ENCODE results near the gene THSD4.

THSD4 gene

GRCh38 chr15:71515375-71516186 lies 400.3 kb downstream of the THSD4 start:
- DNase-seq: no peak

DNA sequence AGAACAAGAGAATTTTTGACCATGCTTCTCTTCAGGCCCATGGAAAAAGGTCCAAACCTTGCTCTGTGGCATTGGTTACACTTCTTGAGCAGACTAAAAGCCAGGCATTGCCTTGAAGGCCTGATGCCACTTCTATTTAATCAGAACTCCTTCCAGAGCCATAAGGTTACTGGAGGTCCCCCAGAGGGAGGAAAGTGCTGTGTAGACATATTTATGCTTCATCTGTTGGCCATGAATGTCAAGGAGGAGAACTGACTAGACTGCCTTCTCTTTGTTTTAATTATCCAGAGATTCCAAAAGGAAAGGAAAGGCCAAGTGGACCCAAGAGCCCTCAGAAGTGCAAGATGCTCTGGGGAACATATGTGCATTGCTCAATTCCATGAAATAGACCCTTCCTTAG lies 402.5 kb downstream of the THSD4 start:
- no peak for DNase-seq

DNA sequence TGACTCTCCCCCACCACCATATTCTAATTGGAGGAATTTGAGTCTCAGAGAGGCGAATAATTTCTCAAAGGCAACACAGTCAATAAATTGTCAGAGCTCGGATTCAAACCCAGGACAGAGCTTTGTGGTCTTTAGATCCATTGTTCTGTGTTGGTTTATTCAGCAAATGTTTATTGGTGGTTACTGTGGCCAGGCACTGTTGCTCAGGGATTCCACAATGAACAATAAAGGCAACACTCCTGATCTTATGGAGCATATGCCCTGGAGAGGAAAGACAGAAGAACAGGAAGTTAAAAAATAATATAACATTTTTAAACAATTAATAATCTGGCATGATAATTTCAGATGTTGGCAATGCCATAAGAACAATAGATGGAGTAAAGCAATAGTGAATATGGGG lies 403.4 kb downstream of the THSD4 start:
- no peak for DNase-seq

- DNase-seq: no peak
Observed at GRCh38 chr15:71526060-71526820, 411.0 kb downstream of the THSD4 start.

DNA sequence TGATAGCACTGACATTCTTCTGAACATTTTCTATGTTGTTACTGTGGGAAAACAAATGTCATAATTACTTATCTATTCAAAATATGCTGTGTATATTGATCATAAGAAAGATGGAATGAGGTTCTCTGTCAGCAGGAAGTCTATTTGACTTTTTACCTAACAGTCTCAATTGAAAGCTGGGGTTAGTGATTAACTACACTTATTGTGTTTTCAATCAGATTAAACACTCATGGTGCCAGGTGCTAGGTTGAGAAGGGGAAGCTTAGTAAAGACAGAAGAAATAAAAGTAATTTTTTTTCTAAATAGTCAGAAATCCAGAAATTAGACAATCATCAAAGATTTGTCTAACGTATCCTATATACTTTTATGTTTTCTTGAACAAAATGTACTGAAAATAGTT lies 414.1 kb downstream of the THSD4 start:
- DNase-seq: no peak

GRCh38 chr15:71530116-71530515 lies 414.8 kb downstream of the THSD4 start:
- no peak for DNase-seq

GRCh38 chr15:71532994-71533393 lies 417.7 kb downstream of the THSD4 start:
- no peak for DNase-seq

DNA sequence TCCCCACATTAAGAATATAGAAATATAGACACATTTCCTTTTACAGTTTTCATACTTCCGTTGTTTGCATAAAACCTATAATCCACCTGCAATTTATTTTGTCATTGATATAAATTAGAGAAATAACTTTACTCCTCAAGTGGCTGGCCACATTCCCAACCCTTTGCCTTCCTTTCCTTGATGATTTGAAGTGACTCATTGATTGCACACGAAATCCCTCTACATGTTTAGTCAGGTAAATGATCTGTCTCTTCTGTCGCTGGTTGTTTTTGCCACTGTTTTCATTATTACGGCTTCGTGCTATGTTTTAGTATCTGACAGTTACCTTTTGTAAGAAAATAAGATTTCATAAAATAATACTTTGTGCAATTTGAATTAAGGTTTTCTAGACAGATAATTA lies 422.9 kb downstream of the THSD4 start:
- DNase-seq: no peak

DNA sequence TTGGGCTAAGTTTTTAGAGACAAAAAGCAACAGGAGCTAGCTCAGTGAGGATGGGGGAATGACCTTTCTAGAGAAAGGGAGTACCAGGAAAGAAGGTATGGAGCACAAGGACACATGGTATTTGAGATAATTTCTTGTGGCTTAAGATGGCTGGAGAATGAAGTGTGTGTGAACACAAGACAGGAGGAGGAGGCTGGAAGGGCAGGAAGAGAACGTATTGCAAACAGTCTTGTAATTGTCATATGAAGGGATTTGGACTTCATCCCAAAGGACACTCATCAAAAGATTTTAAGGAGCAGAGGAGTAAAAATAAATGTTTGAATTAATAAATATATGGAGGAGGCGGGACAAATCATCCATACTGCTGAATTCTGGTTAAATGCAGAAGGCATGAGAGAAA lies 426.5 kb downstream of the THSD4 start:
- no peak for DNase-seq

- DNase-seq: no peak
Observed at GRCh38 chr15:71542836-71543235, 427.6 kb downstream of the THSD4 start.

DNA sequence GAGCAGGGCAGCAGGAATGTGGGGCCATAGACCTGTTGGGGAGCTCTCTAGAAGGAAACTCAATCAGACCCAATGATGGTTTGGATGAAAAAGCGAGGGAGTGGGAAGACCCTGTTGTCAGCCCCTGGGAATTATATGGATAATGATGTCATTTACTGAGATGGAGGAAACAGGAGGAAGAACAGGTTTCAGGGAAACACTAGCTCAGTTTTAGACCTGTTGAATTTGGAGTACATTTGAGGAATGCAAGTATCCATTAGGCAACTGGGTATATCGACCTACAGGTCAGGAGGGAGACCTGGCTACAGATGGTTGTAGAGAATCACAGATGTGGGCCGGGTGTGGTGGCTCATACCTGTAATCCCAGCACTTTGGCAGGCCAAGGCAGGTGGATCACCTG lies 428.1 kb downstream of the THSD4 start:
- no peak for DNase-seq

DNA sequence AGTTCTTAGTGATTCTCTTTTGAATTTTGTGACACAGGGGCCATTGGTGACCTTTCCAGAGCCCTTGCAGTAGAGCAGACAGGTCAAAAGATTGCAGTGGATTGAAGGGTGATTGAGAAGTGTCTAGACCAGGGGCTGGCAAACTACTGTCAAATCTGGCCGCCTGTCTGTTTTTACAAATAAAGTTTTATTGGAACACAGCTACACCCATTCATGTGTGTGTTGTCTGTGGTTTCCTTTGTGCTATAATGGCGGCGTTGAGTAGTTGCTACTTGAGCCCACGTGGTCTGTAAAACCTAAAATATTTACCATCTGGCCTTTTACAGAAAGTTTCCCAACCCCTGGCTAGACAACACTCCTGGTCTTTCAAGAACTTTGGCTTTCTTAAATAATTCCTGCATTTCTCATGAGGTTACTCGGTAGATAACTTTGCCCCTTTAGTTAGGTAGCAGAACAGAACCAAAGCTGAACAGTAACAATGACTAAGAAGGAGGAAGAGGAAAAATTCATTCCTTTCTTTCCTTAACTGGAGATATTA lies 430.0 kb downstream of the THSD4 start:
- DNase-seq: no peak

GRCh38 chr15:71545923-71546322 lies 430.7 kb downstream of the THSD4 start:
- DNase-seq: no peak

GRCh38 chr15:71547011-71547410 lies 431.7 kb downstream of the THSD4 start:
- DNase-seq: no peak

- DNase-seq: no peak
Observed at GRCh38 chr15:71548401-71548807, 433.1 kb downstream of the THSD4 start.

DNA sequence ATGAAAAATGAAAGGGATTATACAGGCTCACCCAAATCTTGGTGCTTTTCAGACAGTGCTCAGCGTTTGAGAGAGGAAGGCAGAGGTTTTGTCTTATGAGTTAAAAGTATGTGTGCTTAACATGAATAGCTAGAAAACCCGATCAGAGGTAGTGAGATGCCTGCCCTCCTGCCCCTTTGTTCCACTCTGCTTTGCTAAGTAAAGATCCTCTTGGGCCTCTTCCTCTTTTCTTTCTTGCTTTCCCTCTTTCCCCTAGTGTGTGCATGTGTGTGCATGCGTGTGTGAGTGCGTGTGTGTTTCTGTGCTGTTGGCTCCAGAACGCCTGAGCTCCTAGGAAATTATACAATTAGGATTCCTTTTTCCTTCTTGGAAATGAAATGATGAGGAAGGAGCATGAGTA lies 433.8 kb downstream of the THSD4 start:
- DNase-seq: no peak

DNA sequence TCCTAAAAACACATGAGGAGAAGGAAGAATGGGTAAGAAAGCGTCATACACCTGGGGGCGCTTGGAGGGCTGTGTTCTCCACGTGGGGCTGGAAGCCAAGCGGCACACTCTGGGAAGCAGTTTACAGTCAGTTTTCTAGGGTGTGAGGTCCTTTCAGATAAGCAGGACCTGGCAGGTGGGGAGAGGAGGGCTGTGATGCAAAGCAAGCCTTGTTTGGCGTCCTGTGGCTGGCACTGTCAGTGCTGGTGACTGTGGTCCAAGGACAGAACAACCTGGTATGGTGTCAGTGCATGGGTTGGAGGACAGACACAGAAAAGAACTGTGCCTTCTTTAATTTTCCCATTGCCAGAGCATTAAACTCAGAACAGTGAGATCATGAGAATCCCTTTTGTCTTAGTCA lies 434.4 kb downstream of the THSD4 start:
- no peak for DNase-seq

DNA sequence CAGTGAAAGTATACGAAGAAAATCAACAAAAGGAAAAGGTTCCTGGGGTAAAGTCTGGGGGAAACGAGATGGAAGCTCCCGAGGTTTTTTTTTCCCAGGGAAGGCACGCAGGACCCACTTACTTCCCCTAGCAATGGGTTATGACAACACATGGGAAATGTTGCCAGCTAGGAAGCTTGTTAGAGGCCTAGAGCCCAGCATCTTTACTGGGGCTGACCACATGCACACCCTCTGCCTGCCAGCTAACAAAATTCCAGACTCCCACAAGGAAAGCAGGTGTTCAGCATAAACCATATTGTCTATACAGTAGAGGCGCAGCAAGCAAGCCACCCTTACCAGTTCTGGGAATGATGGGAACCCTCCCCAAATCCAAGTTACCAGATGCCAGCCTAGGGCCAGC lies 436.3 kb downstream of the THSD4 start:
- DNase-seq: no peak

DNA sequence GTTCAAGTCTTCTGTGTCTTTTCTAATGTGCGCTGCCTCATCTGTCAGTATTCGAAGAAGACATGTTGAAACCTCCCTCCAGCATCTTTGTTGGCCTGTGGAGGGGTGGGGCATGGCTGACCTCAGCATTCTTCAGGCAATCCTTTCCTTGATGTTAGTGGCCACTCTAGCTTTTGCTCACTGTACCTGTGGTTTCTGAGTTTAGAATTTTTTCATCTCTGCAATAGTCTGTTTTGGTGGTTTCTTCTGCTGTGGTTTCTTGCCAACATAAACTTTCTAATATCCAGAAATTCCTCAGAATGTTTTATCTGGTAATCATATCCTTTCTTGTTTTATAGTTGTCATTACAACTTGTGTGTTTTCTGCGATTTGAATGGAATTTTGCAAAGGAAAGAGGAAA lies 443.8 kb downstream of the THSD4 start:
- DNase-seq: no peak

GRCh38 chr15:71559616-71560015 lies 444.3 kb downstream of the THSD4 start:
- no peak for DNase-seq

DNA sequence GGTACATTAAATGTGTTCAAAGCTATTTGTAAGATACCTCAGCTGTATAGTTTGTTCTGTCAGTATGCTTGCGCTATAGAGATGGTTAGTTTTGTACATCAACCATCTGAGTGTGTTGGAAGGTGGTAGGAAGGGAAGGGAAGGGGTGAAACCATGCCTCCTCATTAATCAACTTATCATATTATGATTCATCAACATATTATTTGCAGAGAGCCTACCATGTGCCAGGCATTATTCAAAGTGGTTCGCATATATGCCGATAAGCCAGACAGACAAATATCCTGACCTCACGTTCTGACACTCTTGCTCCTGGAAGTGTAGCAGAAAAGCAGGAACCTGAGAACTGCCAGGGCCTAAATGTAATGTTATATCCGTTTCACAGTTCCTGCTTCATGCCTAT lies 447.0 kb downstream of the THSD4 start:
- DNase-seq: no peak

- no peak for DNase-seq
Observed at GRCh38 chr15:71564217-71564616, 448.9 kb downstream of the THSD4 start.

- no peak for DNase-seq
Observed at GRCh38 chr15:71565006-71565405, 449.7 kb downstream of the THSD4 start.

DNA sequence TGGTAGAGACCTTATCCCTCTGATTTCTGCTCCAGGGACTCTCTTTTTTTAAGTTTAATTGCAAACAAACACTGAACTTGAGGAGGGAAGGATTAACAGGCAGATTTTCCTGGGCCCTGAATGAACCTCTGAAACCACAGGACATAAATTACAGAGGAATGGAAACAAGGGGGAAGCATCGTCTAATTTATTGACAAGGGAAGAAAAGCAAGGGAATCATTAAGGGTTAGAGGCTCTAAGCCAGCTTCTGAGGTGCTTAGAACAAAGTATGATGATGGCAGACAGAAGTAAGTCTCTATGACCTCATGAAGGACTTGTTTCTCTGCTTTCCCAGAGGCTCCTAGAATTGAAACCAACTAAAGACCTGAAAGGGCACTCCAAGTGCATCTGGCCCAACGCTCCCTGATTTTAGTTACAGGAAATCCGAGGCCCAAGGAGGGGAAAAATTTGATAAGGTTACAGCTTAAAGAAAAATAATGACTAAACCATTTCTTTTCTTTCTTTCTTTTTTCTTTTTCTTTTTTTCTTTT lies 450.4 kb downstream of the THSD4 start:
- no peak for DNase-seq
